Upper lobe of left lung (tissue), 4 donors: ENCODE data around the gene NADK.

Experiments used
- EP300 ChIP-seq, 4 donors: sonication (generic); formaldehyde crosslinking; IDR thresholded peaks; one replicate each; pipeline ENCODE4 v1.5.1; 2017; ENCODE audit warnings: antibody characterized with exemption in 4 of 4, control low read depth in 2 of 4
- POLR2A ChIP-seq, 4 donors: fragments of 450-650 bp; IDR thresholded peaks; one replicate each; pipeline ENCODE4 v1.5.1; 2016 to 2017; ENCODE audit warnings: antibody characterized with exemption in 4 of 4, mild to moderate bottlenecking in 2 of 4
- POLR2AphosphoS5 ChIP-seq, 2 donors: sonication (generic); formaldehyde crosslinking; IDR thresholded peaks; one replicate each; pipeline ENCODE4 v1.5.1; 2017; ENCODE audit warnings: antibody characterized with exemption in 2 of 2
- TF ChIP-seq, protein P1 (sequence below), 6 experiments: fragments of 450-650 bp in 4 of 6; fragments of 200-600 bp in 2 of 6; sonication (generic) in 2 of 6; IDR thresholded peaks; one replicate each; pipeline ENCODE4 v1.5.1; 2016 to 2019; ENCODE audit warnings: antibody characterized with exemption in 6 of 6

DNA sequence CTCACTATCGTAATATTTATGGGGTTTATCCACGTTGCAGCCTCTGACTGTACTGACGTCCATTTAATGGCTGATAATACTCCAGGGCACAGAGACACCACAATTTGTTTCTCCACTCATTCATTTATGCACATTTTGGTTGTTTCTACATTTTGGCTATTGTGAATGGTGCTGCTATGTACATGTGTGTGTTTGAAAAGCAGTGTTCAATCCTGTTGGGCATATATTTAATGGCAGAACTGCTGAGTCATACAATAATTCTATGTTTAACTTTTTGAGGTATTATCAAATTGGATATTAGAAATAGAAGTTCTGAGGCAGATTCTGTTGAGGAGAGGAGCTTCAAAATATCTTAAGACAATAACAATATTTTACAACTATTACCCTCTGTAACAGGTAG is 39.0 kb upstream of the NADK start:
- TF ChIP-seq, protein P1, sequence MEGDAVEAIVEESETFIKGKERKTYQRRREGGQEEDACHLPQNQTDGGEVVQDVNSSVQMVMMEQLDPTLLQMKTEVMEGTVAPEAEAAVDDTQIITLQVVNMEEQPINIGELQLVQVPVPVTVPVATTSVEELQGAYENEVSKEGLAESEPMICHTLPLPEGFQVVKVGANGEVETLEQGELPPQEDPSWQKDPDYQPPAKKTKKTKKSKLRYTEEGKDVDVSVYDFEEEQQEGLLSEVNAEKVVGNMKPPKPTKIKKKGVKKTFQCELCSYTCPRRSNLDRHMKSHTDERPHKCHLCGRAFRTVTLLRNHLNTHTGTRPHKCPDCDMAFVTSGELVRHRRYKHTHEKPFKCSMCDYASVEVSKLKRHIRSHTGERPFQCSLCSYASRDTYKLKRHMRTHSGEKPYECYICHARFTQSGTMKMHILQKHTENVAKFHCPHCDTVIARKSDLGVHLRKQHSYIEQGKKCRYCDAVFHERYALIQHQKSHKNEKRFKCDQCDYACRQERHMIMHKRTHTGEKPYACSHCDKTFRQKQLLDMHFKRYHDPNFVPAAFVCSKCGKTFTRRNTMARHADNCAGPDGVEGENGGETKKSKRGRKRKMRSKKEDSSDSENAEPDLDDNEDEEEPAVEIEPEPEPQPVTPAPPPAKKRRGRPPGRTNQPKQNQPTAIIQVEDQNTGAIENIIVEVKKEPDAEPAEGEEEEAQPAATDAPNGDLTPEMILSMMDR (IDR thresholded peaks at IDR 0.05): no peak
- TF ChIP-seq EP300 (IDR thresholded peaks at IDR 0.05) (no peak), POLR2AphosphoS5 (IDR thresholded peaks at IDR 0.05) (no peak), POLR2A (IDR thresholded peaks at IDR 0.05) (no peak)
